ENCODE results near the gene CIT.

The CIT gene

DNA sequence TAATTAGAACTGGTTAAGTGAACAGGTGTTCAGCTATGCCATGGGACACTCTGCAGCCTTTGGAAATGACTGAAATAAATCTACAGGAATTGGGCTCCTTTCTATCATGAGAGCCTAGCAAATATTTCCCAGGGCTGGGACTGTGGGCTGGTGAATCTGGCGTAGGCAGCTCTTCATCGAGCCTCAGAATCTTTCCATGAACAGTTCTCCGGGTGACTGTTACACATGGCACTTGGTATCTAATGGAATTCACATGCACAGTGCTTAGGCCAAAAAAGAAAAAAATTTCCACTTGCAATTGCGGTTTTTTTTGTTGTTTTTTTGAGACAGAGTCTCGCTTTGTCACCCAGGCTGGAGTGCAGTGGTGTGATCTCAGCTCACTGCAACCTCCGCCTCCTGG is 177.0 kb downstream of the CIT start:
- Histone ChIP-seq H3K27ac (ENCODE audit: low read depth, low read length) (no peak overlapping the region), H3K4me3 (ENCODE audit: low read depth, low read length) (no peak overlapping the region), H3K27me3 (ENCODE audit: control insufficient read depth, insufficient read depth, low read length) (no peaks in the 10 kb centered on the region), H3K36me3 (ENCODE audit: control insufficient read depth, insufficient read depth, low read length) (peaks cover 74% of the 10 kb centered on the region), H3K9ac (ENCODE audit: low read depth, low read length) (no peak overlapping the region), H3K4me1 (ENCODE audit: control insufficient read depth, insufficient read depth, low read length) (no peaks in the 10 kb centered on the region), H3K9me3 (ENCODE audit: control insufficient read depth, insufficient read depth, low read length) (no peaks in the 10 kb centered on the region)

DNA sequence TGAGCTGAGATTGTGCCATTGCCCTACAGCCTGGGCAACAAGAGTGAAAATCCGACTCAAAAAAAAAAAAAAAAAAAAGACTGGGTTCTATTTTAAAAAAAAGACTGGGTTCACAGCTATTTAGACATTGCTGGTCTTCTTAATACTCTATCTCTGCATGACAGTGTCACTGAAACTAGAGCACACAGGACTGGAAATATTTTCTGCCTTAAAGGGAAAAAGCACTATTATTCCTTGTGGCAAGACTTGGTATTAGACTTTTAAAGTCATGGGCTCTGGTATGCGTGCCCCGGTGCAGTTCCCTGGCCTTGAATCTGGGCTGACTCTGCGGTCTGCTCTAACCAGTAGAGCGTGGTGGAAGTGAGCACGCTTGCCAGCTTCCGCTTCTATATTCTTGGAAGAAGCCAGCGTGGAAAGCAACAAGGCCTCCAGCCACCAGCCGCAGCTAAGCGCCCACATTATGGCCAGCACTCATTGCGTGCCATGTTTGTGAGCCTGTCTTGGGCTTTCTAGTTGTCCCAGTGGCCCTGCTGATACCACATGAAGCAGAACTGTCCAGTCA is 177.8 kb downstream of the CIT start:
- Histone ChIP-seq H3K27me3 (ENCODE audit: control insufficient read depth, insufficient read depth, low read length) (no peaks in the 10 kb centered on the region), H3K36me3 (ENCODE audit: control insufficient read depth, insufficient read depth, low read length) (peaks cover 73% of the 10 kb centered on the region), H3K4me3 (ENCODE audit: low read depth, low read length) (no peak overlapping the region), H3K4me1 (ENCODE audit: control insufficient read depth, insufficient read depth, low read length) (no peaks in the 10 kb centered on the region), H3K27ac (ENCODE audit: low read depth, low read length) (no peak overlapping the region), H3K9ac (ENCODE audit: low read depth, low read length) (no peak overlapping the region), H3K9me3 (ENCODE audit: control insufficient read depth, insufficient read depth, low read length) (no peaks in the 10 kb centered on the region)

- H3K9me3 ChIP-seq (ENCODE audit: control insufficient read depth, insufficient read depth, low read length): no peaks in the 10 kb centered on the region
- H3K36me3 ChIP-seq (ENCODE audit: control insufficient read depth, insufficient read depth, low read length): peaks cover 70% of the 10 kb centered on the region
- no peaks in the 10 kb centered on the region for H3K4me1 ChIP-seq (ENCODE audit: control insufficient read depth, insufficient read depth, low read length)
- H3K9ac ChIP-seq (ENCODE audit: low read depth, low read length): no peak overlapping the region
- H3K27me3 ChIP-seq (ENCODE audit: control insufficient read depth, insufficient read depth, low read length): no peaks in the 10 kb centered on the region
- no peak overlapping the region for H3K27ac ChIP-seq (ENCODE audit: low read depth, low read length)
- H3K4me3 ChIP-seq (ENCODE audit: low read depth, low read length): no peak overlapping the region
These were observed 180.2 kb downstream of the CIT start for GRCh38 chr12:119696943-119697342.

GRCh38 chr12:119695034-119695433 is 182.1 kb downstream of the CIT start:
- H3K36me3 ChIP-seq (ENCODE audit: control insufficient read depth, insufficient read depth, low read length): peaks cover 65% of the 10 kb centered on the region
- H3K27me3 ChIP-seq (ENCODE audit: control insufficient read depth, insufficient read depth, low read length): no peaks in the 10 kb centered on the region
- no peak overlapping the region for H3K27ac ChIP-seq (ENCODE audit: low read depth, low read length)

DNA sequence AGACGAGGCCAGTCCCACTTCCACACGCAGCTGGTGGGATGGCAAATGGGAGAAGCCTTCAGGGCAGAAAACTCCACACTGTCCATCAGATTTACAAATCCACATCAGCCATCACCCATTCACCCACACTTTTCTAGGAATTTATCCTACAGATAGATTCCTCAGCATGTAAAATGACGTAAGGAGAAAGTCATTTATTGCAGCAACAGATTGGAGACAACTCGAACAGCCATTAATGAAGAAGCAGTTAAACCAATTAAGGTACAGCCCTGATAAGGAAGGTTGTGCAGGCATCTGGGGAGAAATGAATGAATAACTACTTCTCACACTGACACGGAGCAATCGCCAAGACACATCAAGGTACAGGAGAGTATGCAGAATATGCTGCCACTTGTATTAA is 183.0 kb downstream of the CIT start:
- H3K4me1 ChIP-seq (ENCODE audit: control insufficient read depth, insufficient read depth, low read length): no peaks in the 10 kb centered on the region
- no peaks in the 10 kb centered on the region for H3K27me3 ChIP-seq (ENCODE audit: control insufficient read depth, insufficient read depth, low read length)
- H3K9me3 ChIP-seq (ENCODE audit: control insufficient read depth, insufficient read depth, low read length): no peaks in the 10 kb centered on the region
- H3K4me3 ChIP-seq (ENCODE audit: low read depth, low read length): no peak overlapping the region
- H3K27ac ChIP-seq (ENCODE audit: low read depth, low read length): no peak overlapping the region
- H3K9ac ChIP-seq (ENCODE audit: low read depth, low read length): no peak overlapping the region
- H3K36me3 ChIP-seq (ENCODE audit: control insufficient read depth, insufficient read depth, low read length): peaks cover 62% of the 10 kb centered on the region

More at GRCh38 chr12:119695034-119695433, 182.1 kb downstream of the CIT start:
- Histone ChIP-seq H3K4me3 (ENCODE audit: low read depth, low read length) (no peak overlapping the region), H3K9me3 (ENCODE audit: control insufficient read depth, insufficient read depth, low read length) (no peaks in the 10 kb centered on the region), H3K9ac (ENCODE audit: low read depth, low read length) (no peak overlapping the region), H3K4me1 (ENCODE audit: control insufficient read depth, insufficient read depth, low read length) (no peaks in the 10 kb centered on the region)

DNA sequence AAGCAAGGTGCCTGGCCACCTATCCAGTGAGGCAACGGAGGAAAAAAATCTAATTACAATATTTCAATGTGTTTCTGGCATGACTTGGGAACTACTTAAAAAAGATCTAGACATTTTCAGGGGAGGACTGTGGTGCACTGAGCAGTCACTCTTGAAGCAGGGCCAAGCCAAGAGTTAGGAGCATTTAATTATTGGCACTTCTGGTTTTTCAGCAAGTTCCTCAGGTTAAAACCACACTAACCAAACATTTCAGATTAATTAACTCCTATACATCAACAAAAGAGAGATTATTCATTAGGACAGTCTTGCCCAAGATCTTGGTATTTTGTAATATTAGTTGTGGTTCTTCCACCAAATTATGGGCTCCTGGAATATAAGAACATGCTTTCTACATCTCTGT is 183.6 kb downstream of the CIT start:
- Histone ChIP-seq H3K27me3 (ENCODE audit: control insufficient read depth, insufficient read depth, low read length) (no peaks in the 10 kb centered on the region), H3K27ac (ENCODE audit: low read depth, low read length) (no peak overlapping the region), H3K4me1 (ENCODE audit: control insufficient read depth, insufficient read depth, low read length) (no peaks in the 10 kb centered on the region), H3K9ac (ENCODE audit: low read depth, low read length) (no peak overlapping the region), H3K4me3 (ENCODE audit: low read depth, low read length) (no peak overlapping the region), H3K9me3 (ENCODE audit: control insufficient read depth, insufficient read depth, low read length) (no peaks in the 10 kb centered on the region), H3K36me3 (ENCODE audit: control insufficient read depth, insufficient read depth, low read length) (peaks cover 65% of the 10 kb centered on the region)

DNA sequence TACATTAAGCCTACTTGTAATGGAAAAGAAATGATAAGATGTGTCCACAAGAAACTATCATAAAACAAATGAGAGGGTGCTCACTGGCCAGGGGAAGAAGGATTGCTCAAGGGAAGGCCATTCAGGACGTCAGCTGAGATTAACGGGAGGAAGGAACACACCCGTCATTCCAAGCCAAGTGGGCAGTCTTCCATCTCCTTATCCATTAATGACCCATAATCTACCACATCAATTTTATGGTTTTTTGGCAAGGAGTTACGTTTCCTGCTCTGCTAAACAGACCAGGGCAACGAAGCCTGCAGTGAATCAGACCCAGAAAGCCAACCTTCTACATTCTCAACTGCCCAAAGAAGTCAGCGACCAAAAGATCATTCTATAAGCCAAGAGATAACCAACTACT is 184.1 kb downstream of the CIT start:
- no peak overlapping the region for H3K9ac ChIP-seq (ENCODE audit: low read depth, low read length)
- no peaks in the 10 kb centered on the region for H3K9me3 ChIP-seq (ENCODE audit: control insufficient read depth, insufficient read depth, low read length)
- peaks cover 68% of the 10 kb centered on the region for H3K36me3 ChIP-seq (ENCODE audit: control insufficient read depth, insufficient read depth, low read length)
- H3K27ac ChIP-seq (ENCODE audit: low read depth, low read length): no peak overlapping the region
- no peaks in the 10 kb centered on the region for H3K27me3 ChIP-seq (ENCODE audit: control insufficient read depth, insufficient read depth, low read length)
- H3K4me1 ChIP-seq (ENCODE audit: control insufficient read depth, insufficient read depth, low read length): no peaks in the 10 kb centered on the region
- no peak overlapping the region for H3K4me3 ChIP-seq (ENCODE audit: low read depth, low read length)

- Histone ChIP-seq H3K9me3 (ENCODE audit: control insufficient read depth, insufficient read depth, low read length) (no peaks in the 10 kb centered on the region), H3K27ac (ENCODE audit: low read depth, low read length) (no peak overlapping the region), H3K4me1 (ENCODE audit: control insufficient read depth, insufficient read depth, low read length) (no peaks in the 10 kb centered on the region), H3K27me3 (ENCODE audit: control insufficient read depth, insufficient read depth, low read length) (no peaks in the 10 kb centered on the region), H3K36me3 (ENCODE audit: control insufficient read depth, insufficient read depth, low read length) (peaks cover 68% of the 10 kb centered on the region), H3K4me3 (ENCODE audit: low read depth, low read length) (no peak overlapping the region), H3K9ac (ENCODE audit: low read depth, low read length) (no peak overlapping the region)
These were observed 184.7 kb downstream of the CIT start for GRCh38 chr12:119692410-119692809.

DNA sequence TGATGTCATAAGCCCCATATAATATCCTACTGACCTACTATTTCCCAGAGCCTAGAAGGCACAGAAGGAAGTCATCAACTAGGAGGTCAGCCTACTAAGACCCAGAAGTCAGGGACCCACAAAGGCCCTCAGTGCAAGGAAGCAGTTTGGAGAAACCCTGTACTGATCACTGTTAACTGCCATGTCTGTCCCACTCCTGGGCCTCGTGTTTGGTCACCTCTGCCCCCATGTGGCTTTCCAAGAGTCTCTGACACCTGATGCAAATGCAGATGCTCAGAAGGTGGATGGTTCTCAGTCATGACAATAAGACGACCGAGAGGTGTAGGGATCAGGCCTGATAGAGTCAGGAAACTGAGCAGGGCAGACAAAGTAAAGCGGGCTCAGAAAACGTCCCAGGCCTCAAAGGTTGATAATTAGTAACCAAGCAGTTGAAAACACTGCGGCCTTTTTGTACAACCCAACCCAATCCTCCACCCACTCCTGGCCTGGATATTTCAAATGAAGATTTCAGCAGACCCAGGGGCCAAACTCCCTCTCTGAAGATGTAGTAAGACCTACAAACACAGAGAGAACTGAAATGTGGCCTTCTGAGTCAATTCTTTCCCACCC is 185.8 kb downstream of the CIT start:
- peaks cover 68% of the 10 kb centered on the region for H3K36me3 ChIP-seq (ENCODE audit: control insufficient read depth, insufficient read depth, low read length)
- no peak overlapping the region for H3K27ac ChIP-seq (ENCODE audit: low read depth, low read length)
- H3K9ac ChIP-seq (ENCODE audit: low read depth, low read length): no peak overlapping the region

DNA sequence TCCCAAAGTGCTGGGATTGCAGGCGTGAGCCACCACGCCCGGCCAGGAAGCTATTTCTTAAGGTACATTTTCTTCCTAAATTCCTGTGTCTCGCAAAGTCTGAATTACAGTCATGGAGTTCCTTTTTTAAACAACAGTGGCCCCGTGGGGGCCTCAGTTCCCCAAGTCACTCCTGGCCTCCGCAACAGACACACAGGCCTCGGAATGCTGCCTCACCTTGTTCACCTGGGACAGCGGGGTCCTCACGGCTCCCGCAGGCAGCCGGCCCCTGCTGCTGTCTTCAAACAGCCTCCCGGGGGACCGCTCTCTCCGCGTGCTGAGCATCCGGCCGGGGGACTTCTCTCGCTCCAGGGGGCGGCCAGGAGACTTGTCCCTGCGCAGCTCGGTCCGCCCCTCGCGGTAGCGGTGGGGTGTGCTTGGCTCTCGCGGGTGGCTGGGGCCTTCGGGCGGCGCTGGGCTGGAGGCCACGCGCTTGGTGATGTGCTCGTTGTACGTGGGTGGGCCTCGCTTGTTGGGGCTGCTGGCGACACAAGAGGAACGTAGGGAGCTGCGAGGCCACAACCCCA is 187.1 kb downstream of the CIT start:
- no peak overlapping the region for H3K27ac ChIP-seq (ENCODE audit: low read depth, low read length)
- peaks cover 73% of the 10 kb centered on the region for H3K36me3 ChIP-seq (ENCODE audit: control insufficient read depth, insufficient read depth, low read length)

More for the DNA sequence above, 185.8 kb downstream of the CIT start:
- no peaks in the 10 kb centered on the region for H3K27me3 ChIP-seq (ENCODE audit: control insufficient read depth, insufficient read depth, low read length)
- no peaks in the 10 kb centered on the region for H3K9me3 ChIP-seq (ENCODE audit: control insufficient read depth, insufficient read depth, low read length)
- no peaks in the 10 kb centered on the region for H3K4me1 ChIP-seq (ENCODE audit: control insufficient read depth, insufficient read depth, low read length)
- H3K4me3 ChIP-seq (ENCODE audit: low read depth, low read length): no peak overlapping the region

DNA sequence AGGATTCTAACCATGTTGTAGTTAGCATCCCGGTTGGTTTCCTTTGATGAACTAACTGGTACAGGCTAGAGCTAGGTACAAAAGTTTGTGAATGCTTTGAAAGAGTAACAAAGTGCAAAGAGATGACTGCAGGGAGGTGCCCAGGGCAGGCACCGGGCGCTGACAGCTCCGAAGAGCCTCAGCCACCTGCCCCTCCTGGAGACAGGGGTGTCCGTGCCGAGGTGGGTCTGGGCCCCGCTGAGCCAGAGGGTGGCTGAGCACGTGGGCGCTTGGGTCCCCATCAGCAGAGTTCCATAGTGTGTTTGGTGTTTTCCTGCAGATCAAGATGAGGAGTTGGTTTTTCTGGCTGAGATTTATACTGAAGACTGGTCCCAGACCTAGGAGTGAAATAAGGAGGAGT is 189.2 kb downstream of the CIT start:
- Histone ChIP-seq H3K9ac (ENCODE audit: low read depth, low read length) (no peak overlapping the region), H3K36me3 (ENCODE audit: control insufficient read depth, insufficient read depth, low read length) (peaks cover 63% of the 10 kb centered on the region), H3K27me3 (ENCODE audit: control insufficient read depth, insufficient read depth, low read length) (no peaks in the 10 kb centered on the region), H3K9me3 (ENCODE audit: control insufficient read depth, insufficient read depth, low read length) (no peaks in the 10 kb centered on the region), H3K27ac (ENCODE audit: low read depth, low read length) (no peak overlapping the region), H3K4me3 (ENCODE audit: low read depth, low read length) (no peak overlapping the region), H3K4me1 (ENCODE audit: control insufficient read depth, insufficient read depth, low read length) (no peaks in the 10 kb centered on the region)

More for the DNA sequence above, 187.1 kb downstream of the CIT start:
- no peaks in the 10 kb centered on the region for H3K4me1 ChIP-seq (ENCODE audit: control insufficient read depth, insufficient read depth, low read length)
- no peak overlapping the region for H3K4me3 ChIP-seq (ENCODE audit: low read depth, low read length)
- no peak overlapping the region for H3K9ac ChIP-seq (ENCODE audit: low read depth, low read length)
- H3K27me3 ChIP-seq (ENCODE audit: control insufficient read depth, insufficient read depth, low read length): no peaks in the 10 kb centered on the region
- H3K9me3 ChIP-seq (ENCODE audit: control insufficient read depth, insufficient read depth, low read length): no peaks in the 10 kb centered on the region

All from HUES48 (cell line).